ENCODE data around the gene SLC7A8. TPM values are rescaled to one million over a fixed set of nuclear protein-coding genes. Genes with fewer than 3 reads are reported as not detected.

The SLC7A8 gene
- total RNA-seq, 3 donors from 2014 or later (not counting 1 experiment from before 2014, with no cell fraction given), result 0.42 to 1.2 (median 1.0) TPM

DNA sequence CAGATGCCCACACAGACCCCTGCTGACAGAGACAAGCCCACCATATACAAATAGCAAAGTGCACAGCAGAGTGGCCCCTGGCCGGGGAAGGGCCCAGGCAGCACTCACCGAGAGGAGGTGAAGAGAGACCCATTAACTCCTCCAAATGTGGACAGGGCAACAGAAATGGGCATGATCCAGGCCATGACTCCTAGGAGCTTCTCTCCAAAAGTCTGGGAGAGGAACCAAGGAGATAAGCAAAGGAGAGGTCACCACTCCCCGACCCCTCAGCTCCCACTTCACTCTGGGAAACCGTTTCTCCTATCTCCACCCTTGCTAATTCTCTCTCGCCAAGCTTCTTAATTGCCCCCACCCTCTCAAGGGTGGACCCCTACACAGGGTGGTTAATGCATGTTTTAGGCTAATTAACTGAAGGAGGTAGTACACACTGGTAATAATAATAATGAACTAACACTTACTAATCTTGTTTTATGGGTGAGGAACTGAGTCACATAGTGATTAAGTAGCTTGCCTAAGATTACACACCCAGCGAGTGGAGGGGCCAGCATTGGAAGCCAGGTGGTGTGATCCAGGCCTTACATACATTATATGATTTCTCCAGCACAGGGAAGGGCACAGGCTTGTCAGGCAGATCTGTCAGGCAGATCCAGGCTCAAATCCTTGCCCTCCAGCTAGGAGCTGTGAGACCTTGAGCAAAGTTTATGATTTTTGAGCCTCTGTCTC, 45.5 kb downstream of the SLC7A8 start:
- 87% methylated on average over 3 of the region's 6 CpGs for WGBS (ENCODE audit: insufficient coverage)
- no peaks in the 10 kb centered on the region for H3K4me1 Mint-ChIP-seq
- intact Hi-C loops (cut with micrococcal nuclease), result no loop called here
- Histone ChIP-seq H3K27me3 (ENCODE audit: control insufficient read depth, insufficient read depth, low read length) (no peaks in the 10 kb centered on the region), H3K4me1 (ENCODE audit: control insufficient read depth, insufficient read depth, low read length) (no peaks in the 10 kb centered on the region), H3K36me3 (ENCODE audit: control insufficient read depth, insufficient read depth, low read length) (no peaks in the 10 kb centered on the region), H3K27ac (ENCODE audit: low read length) (no peak overlapping the region), H3K9me3 (ENCODE audit: control insufficient read depth, insufficient read depth, low read length) (no peaks in the 10 kb centered on the region), H3K4me3 (ENCODE audit: low read length) (no peak overlapping the region)
- no peak overlapping the region for H3K4me3 Mint-ChIP-seq
- ATAC-seq (no peak), DNase-seq (no peak)
- H3K36me3 Mint-ChIP-seq, result no peaks in the 10 kb centered on the region
- H3K9me3 Mint-ChIP-seq, result no peaks in the 10 kb centered on the region
- H3K27me3 Mint-ChIP-seq (ENCODE audit: low read depth in 2 of 2), result peaks cover 0 to 2% of the 10 kb centered on the region in 2 donors
- H3K27ac Mint-ChIP-seq, result no peak overlapping the region
- TF ChIP-seq, protein P1, sequence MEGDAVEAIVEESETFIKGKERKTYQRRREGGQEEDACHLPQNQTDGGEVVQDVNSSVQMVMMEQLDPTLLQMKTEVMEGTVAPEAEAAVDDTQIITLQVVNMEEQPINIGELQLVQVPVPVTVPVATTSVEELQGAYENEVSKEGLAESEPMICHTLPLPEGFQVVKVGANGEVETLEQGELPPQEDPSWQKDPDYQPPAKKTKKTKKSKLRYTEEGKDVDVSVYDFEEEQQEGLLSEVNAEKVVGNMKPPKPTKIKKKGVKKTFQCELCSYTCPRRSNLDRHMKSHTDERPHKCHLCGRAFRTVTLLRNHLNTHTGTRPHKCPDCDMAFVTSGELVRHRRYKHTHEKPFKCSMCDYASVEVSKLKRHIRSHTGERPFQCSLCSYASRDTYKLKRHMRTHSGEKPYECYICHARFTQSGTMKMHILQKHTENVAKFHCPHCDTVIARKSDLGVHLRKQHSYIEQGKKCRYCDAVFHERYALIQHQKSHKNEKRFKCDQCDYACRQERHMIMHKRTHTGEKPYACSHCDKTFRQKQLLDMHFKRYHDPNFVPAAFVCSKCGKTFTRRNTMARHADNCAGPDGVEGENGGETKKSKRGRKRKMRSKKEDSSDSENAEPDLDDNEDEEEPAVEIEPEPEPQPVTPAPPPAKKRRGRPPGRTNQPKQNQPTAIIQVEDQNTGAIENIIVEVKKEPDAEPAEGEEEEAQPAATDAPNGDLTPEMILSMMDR (IDR thresholded peaks at IDR 0.05), result no peak

DNA sequence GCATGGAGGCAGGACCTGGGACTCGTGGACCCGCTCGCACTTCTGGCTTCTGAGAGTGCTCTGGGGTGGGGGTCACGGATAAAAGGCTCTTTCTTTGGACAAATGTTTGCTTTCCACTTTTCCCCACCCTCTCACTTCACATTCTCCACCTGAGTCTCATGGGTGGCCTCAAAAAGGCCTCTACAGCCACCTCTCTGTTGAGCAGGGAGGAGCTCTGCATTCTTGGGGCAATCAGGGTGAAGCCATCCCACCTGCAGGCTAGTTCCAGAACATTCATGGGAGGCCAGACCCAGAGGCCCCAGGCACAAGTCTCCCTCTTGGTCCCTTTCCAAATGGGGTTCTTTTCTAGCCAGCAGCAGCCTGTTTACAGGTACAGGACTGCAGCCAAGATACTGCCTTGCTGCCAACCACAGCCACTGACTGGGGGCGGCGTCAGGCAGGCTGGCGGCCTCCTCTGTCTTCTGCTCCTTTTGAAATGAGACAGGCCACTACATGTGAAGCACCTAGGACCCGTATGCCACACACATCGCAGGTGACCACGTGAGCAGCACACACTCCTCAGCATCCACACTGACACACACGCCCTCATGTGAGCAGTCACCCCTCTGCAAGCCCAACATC, 46.2 kb downstream of the SLC7A8 start:
- no peaks in the 10 kb centered on the region for H3K27me3 ChIP-seq (ENCODE audit: control insufficient read depth, insufficient read depth, low read length)
- no peaks in the 10 kb centered on the region for H3K9me3 ChIP-seq (ENCODE audit: control insufficient read depth, insufficient read depth, low read length)
- TF ChIP-seq, protein P1 (IDR thresholded peaks at IDR 0.05), result no peak
- no peaks in the 10 kb centered on the region for H3K4me1 ChIP-seq (ENCODE audit: control insufficient read depth, insufficient read depth, low read length)
- intact Hi-C loops (cut with micrococcal nuclease), result no loop called here
- Mint-ChIP-seq H3K9me3 (no peaks in the 10 kb centered on the region), H3K4me1 (no peaks in the 10 kb centered on the region), H3K27me3 (ENCODE audit: low read depth in 2 of 2) (peaks cover 0 to 2% of the 10 kb centered on the region in 2 donors), H3K27ac (no peak overlapping the region), H3K4me3 (no peak overlapping the region), H3K36me3 (no peaks in the 10 kb centered on the region)
- H3K36me3 ChIP-seq (ENCODE audit: control insufficient read depth, insufficient read depth, low read length), result no peaks in the 10 kb centered on the region
- WGBS (ENCODE audit: insufficient coverage), result 87% methylated on average over 11 of the region's 11 CpGs
- H3K27ac ChIP-seq (ENCODE audit: low read length), result no peak overlapping the region
- no peak for DNase-seq
- H3K4me3 ChIP-seq (ENCODE audit: low read length), result no peak overlapping the region
- ATAC-seq, result no peak

DNA sequence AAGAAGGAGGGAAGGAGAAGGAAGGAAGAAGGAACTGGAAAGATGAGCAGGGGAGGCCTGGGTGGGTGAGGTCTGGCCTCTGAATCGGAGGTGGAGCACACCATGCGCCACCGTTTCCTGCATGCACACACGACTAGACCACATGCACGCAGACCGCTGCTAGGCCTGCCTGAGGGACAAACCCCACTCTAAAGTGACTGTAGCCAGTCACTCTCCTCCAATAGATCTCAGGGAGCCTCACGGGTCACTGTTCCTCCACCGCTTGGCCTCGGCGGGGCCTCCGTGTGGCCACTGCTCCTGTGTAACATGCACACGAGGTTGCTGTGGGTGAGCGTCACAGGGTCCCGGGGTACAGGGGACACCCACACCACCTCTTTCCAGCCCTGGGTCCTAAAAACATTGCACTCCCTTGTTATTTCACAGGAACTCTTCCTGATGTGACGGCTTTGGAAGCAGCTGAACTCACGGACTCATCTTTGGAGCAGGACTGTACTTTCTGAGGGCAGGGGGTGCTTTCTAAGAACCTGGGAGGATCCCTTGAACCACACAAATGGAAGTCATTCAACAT, 46.8 kb downstream of the SLC7A8 start:
- H3K27ac Mint-ChIP-seq, result no peak overlapping the region
- Histone ChIP-seq H3K27ac (ENCODE audit: low read length) (no peak overlapping the region), H3K9me3 (ENCODE audit: control insufficient read depth, insufficient read depth, low read length) (no peaks in the 10 kb centered on the region), H3K36me3 (ENCODE audit: control insufficient read depth, insufficient read depth, low read length) (no peaks in the 10 kb centered on the region), H3K4me1 (ENCODE audit: control insufficient read depth, insufficient read depth, low read length) (no peaks in the 10 kb centered on the region), H3K4me3 (ENCODE audit: low read length) (no peak overlapping the region), H3K27me3 (ENCODE audit: control insufficient read depth, insufficient read depth, low read length) (no peaks in the 10 kb centered on the region)
- H3K27me3 Mint-ChIP-seq (ENCODE audit: low read depth in 2 of 2), result peaks cover 0 to 2% of the 10 kb centered on the region in 2 donors
- H3K4me1 Mint-ChIP-seq, result no peaks in the 10 kb centered on the region
- intact Hi-C loops (cut with micrococcal nuclease), result no loop called here
- WGBS (ENCODE audit: insufficient coverage), result 88% methylated on average over 16 of the region's 16 CpGs
- TF ChIP-seq, protein P1 (IDR thresholded peaks at IDR 0.05), result no peak
- H3K4me3 Mint-ChIP-seq, result no peak overlapping the region
- no peaks in the 10 kb centered on the region for H3K36me3 Mint-ChIP-seq
- DNase-seq, result no peak
- no peak for ATAC-seq
- H3K9me3 Mint-ChIP-seq, result no peaks in the 10 kb centered on the region

All from natural killer cell (primary cell).